Ovary (tissue), 9 donors: Measurements from ENCODE around the gene TPRA1. TPM values are rescaled to one million over a fixed set of nuclear protein-coding genes. Genes with fewer than 3 reads are reported as not detected.

Source experiments
- microRNA-seq, 3 donors: library from miRNA; unstranded; fragments of <30 nt; microRNA quantifications; one replicate each; pipeline versions ENCODE4 to v1.2.0, GENCODE V29; 2019 to 2020
- polyA plus RNA-seq, 2 donors: library from polyadenylated mRNA; stranded (reverse); fragments of 200-250 nt in 1 of 2; fragments of 350-450 nt in 1 of 2; fragmentation: Illumina TruSeq in 1 of 2; extraction: RNeasy Lipid Tissue Mini Kit (QIAGEN cat#74804) in 1 of 2; gene quantifications; one replicate each; pipeline ENCODE4 v1.2.3, GENCODE V29; 2013 to 2014
- small RNA-seq: library from RNA; depleted of rRNA; stranded (forward); fragments of <200 nt; gene quantifications from one replicate; pipeline ENCODE3, GENCODE V24; 2016
- total RNA-seq, 7 donors: library from RNA; depleted of rRNA in 2 of 7; stranded (reverse); fragments of >200 nt in 2 of 7; fragmentation: NEBNext Ultra II Directional in 3 of 7; extraction: Animal tissue kit (Norgen Biotek cat#: 25700) in 3 of 7; gene quantifications; one replicate each; pipeline versions ENCODE4 v1.1.0 to v1.2.4, GENCODE V29; 2016 to 2023
- donor health status: DM: no; HTN: no; CAD: no; lungs with moderate emphysema.
- donor health status: DM: no; HTN: no; CAD: no.
- donor health status: Bipolar disorder and iron deficiency.
- donor health status: DM: yes; HTN: yes; CAD: no.
- donor health status: DM: no; HTN: no; CAD: no.
- donor health status: DM: yes; HTN: yes; CAD: no.

TPRA1 gene
- total and polyA plus RNA-seq, 9 donors: 6.4 to 40.3 (median 36.6) TPM

Small RNA genes within 50 kb of the gene (microRNA-seq; reads per million reads assigned to microRNA genes)
- gene MIR6825 (0 to 0.16 (median 0) reads per million in 3 donors), gene MIR7976 (0 to 1.3 (median 0) reads per million in 3 donors)

Small RNA genes within 50 kb of the gene (small RNA-seq; reads per million reads assigned to genes)
- gene AC084035.1 (not detected), gene MIR6825 (not detected), gene MIR7976 (not detected)

Other genes with a start within 250 kb of the TPRA1 start
- gene MCM2, start 7.7 kb upstream of the TPRA1 start, total RNA-seq: 10 to 100 TPM in 2 of 7 donors, 1 to 10 TPM in 5; 3.6 to 11.8 (median 7.1) TPM
- 1 to 10 TPM; 3.4 to 6.1 TPM for gene MCM2, start 7.7 kb upstream of the TPRA1 start, polyA plus RNA-seq
- 10 to 100 TPM in 3 of 7 donors, 1 to 10 TPM in 4; 5.3 to 14.3 (median 7.3) TPM for gene PODXL2, start 38.5 kb upstream of the TPRA1 start, total RNA-seq
- gene PODXL2, start 38.5 kb upstream of the TPRA1 start, polyA plus RNA-seq: 1 to 10 TPM; 8.9 to 10.0 TPM
- gene ABTB1, start 82.2 kb upstream of the TPRA1 start, total RNA-seq: 10 to 100 TPM in 6 of 7 donors, 1 to 10 TPM in 1; 10.0 to 42.4 (median 26.7) TPM
- 10 to 100 TPM in 1 of 2 donors, 1 to 10 TPM in 1; 5.5 to 64.4 TPM for gene ABTB1, start 82.2 kb upstream of the TPRA1 start, polyA plus RNA-seq
- gene MGLL, start 231.8 kb upstream of the TPRA1 start, total RNA-seq: 10 to 100 TPM in 4 of 7 donors, 1 to 10 TPM in 3; 4.5 to 22.4 (median 13.3) TPM
- 10 to 100 TPM in 1 of 2 donors, 1 to 10 TPM in 1; 6.7 to 14.0 TPM for gene MGLL, start 231.8 kb upstream of the TPRA1 start, polyA plus RNA-seq